Colonic mucosa (tissue), 4 donors: ENCODE results near the gene BAHD1. TPM values are rescaled to one million over a fixed set of nuclear protein-coding genes. Genes with fewer than 3 reads are reported as not detected.

Source experiments
- DNase-seq: peaks from one replicate; pipeline ENCODE4 v3.0.0-alpha.2; 2020
- H3K27ac ChIP-seq: fragments of 200-600 bp; one replicate; pipeline ENCODE4 v1.8.0; 2021
- H3K27me3 ChIP-seq: fragments of 200-600 bp; one replicate; pipeline ENCODE4 v1.8.0; 2021
- H3K36me3 ChIP-seq: fragments of 200-600 bp; one replicate; pipeline ENCODE4 v1.8.0; 2021
- H3K4me1 ChIP-seq: fragments of 200-600 bp; one replicate; pipeline ENCODE4 v1.8.0; 2021; ENCODE audit warnings: mild to moderate bottlenecking
- H3K4me3 ChIP-seq: fragments of 200-600 bp; one replicate; pipeline ENCODE4 v1.8.0; 2021
- H3K9ac ChIP-seq, 2 donors: one replicate each; pipeline ENCODE4 v1.7.0; 2013; ENCODE audit warnings: control low read depth in 2 of 2, low read depth in 2 of 2, low read length in 2 of 2
- H3K9me3 ChIP-seq: fragments of 200-600 bp; one replicate; pipeline ENCODE4 v1.8.0; 2021
- intact Hi-C: fragments of 100-400 bp; cut with DNase I; formaldehyde crosslinking; loops from one replicate; pipeline ENCODE4 v1.14.1; 2022
- total RNA-seq, 2 donors: library from RNA; stranded (reverse); fragmentation: NEBNext Ultra II Directional in 1 of 2; extraction: Animal tissue kit (Norgen Biotek cat#: 25700) in 1 of 2; gene quantifications; one replicate each; pipeline ENCODE4 v1.2.1, GENCODE V29; 2021
- TF ChIP-seq, protein P1 (sequence below): fragments of 200-600 bp; IDR thresholded peaks from one replicate; pipeline ENCODE4 v1.8.0; 2022; ENCODE audit warnings: antibody characterized with exemption, mild to moderate bottlenecking
- donor health status: healthy.
- donor health status: DM: no; HTN: no; CAD: no.
- donor health status: DM: no; HTN: no; CAD: no.

Gene BAHD1
- 10 to 100 TPM; 25.3 to 26.3 TPM for total RNA-seq

DNA sequence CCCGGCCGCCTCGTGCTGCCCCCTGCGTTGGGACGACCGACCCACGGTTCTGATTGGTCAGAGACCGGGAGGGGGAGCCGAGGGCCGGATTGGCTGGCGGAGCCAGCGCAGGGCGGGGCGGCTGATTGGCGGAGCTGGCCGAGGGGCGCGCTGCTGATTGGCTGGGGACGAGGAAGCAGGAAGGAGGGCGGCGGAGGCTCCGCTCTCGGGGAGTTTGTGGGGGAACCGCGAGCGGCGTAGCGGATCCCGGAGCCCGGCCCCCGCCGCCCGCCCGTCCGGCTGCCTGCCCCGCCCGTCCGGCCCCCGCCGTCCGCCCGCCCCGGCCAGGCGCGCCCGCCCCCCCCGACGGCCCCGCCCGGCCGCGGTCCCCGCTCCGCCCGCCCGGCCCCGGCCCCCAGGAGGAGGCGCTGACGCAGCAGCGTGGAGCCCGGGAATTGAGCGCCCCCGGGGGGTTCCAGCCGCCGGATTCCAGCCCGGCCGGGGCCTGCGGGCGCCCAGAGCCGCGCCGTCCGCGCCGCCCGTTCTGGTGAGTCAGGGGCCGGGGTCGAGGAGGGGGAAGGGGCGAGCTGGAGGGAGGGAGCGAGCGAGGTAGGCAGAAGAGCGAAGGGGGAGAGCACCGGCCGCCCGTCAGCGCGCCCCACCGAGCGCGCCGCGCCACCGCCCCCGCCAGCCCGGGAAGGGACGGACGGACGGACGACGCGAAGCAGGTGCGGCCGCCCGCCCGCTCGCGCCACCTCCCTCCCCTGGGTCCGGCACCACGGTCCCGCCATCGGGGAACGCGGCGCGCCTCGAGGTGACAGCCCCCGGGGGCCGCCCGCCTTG, at the start of gene BAHD1:
Gene BAHD1 (plus strand): TSS at position 211 of the 822 bp plus-strand sequence. CDS start 17,512 bp downstream, outside the sequence.
- no peaks in the 10 kb centered on the region for H3K27me3 ChIP-seq
- TF ChIP-seq, protein P1, sequence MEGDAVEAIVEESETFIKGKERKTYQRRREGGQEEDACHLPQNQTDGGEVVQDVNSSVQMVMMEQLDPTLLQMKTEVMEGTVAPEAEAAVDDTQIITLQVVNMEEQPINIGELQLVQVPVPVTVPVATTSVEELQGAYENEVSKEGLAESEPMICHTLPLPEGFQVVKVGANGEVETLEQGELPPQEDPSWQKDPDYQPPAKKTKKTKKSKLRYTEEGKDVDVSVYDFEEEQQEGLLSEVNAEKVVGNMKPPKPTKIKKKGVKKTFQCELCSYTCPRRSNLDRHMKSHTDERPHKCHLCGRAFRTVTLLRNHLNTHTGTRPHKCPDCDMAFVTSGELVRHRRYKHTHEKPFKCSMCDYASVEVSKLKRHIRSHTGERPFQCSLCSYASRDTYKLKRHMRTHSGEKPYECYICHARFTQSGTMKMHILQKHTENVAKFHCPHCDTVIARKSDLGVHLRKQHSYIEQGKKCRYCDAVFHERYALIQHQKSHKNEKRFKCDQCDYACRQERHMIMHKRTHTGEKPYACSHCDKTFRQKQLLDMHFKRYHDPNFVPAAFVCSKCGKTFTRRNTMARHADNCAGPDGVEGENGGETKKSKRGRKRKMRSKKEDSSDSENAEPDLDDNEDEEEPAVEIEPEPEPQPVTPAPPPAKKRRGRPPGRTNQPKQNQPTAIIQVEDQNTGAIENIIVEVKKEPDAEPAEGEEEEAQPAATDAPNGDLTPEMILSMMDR: no peak
- no peaks in the 10 kb centered on the region for H3K9me3 ChIP-seq
- H3K4me1 ChIP-seq: peaks cover 13% of the 10 kb centered on the region
- H3K36me3 ChIP-seq: no peaks in the 10 kb centered on the region
- DNase-seq: peak; percentile 98
- peak within 1 kb of the TSS; percentile 81 to 86 for H3K9ac ChIP-seq
- H3K27ac ChIP-seq: peak within 1 kb of the TSS; percentile 53
- H3K4me3 ChIP-seq: peak within 1 kb of the TSS; percentile 79
- intact Hi-C loops: no loop called here

DNA sequence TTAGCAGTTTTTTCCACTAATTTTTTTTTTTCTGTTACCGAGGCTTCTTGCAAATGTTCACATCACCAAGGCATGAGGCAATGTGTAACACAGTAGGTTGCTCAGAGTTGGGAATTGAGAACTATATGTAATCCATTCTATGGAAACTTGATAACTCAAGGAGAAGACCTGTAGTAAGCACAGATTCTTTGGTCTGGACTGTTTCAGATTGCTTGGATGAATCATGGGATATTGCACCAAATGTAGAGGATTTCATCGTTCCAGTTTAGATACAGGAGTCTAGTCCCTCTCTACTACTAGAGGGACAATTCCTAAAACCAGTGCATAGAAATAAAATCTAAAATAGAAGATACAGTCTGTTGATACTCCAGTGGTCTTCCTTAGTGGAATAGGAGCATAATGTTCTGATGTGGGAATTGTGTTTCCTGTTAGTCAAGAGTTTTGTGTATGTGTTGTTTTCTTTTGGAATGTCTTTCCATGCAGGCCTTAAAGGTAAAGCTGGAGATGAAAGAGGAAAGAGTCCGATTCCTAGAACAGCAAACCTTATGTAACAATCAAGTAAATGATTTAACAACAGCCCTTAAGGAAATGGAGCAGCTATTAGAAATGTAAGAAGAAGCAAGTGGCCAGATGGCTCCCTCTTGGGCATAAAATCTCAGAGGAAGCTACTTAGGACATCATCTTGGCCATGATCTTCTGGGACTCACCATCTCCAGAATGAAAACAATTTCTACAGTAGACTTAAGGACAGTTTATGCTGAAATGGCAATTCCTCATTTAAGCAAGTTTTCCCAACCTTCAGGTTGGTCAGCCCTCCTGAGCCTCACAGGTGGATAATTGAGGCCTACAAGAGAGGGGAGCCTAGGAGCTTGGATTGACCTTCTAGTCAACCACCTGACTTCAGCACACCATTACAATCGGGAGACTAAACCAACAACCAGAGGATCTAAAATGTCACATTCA, 47.5 kb upstream of the BAHD1 start:
- Histone ChIP-seq H3K27ac (no peak overlapping the region), H3K9ac (no peak overlapping the region)
- no peak for DNase-seq

DNA sequence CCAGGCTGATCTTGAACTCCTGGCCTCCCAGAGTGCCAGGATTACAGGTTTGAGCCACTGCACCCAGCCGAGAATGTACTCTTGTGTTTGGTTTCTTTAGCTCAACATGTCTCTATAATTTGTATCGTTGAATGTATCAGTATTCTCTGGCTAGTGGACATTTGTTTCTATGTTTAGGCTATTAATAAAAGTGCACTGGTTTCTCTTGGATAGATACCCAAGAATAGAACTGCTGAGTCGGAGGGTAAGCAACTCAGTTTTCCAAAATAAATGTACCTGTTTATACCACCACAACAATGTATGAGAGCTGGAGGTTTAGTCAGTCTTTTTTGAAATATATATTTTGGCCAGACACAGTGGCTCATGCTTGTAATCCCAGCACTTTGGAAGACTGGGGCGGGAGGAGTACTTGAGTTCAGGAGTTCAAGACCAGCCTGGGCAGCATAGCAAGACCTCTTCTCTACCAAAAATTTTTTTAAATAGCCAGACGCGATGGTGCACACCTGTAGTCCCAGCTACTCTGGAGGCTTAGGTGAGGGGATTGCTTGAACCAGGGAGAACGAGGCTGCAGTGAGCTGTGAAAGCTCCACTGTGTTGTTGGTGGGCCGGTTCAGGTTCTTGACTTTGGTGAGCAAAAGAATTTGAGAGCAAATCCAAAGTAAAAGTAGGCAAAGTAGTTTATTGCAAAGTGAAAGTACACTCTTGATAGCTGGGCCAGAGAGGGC, 42.9 kb upstream of the BAHD1 start:
- Histone ChIP-seq H3K9me3 (no peaks in the 10 kb centered on the region), H3K27ac (no peak overlapping the region), H3K4me1 (no peaks in the 10 kb centered on the region), H3K27me3 (no peaks in the 10 kb centered on the region), H3K36me3 (no peaks in the 10 kb centered on the region), H3K9ac (no peak overlapping the region), H3K4me3 (no peak overlapping the region)
- DNase-seq: no peak
- TF ChIP-seq, protein P1: no peak
- intact Hi-C loops: no loop called here

More for the DNA sequence above, 47.5 kb upstream of the BAHD1 start:
- intact Hi-C loops: no loop called here
- H3K36me3 ChIP-seq: no peaks in the 10 kb centered on the region
- no peaks in the 10 kb centered on the region for H3K27me3 ChIP-seq
- H3K4me3 ChIP-seq: no peak overlapping the region
- no peaks in the 10 kb centered on the region for H3K9me3 ChIP-seq
- TF ChIP-seq, protein P1: no peak
- no peaks in the 10 kb centered on the region for H3K4me1 ChIP-seq

DNA sequence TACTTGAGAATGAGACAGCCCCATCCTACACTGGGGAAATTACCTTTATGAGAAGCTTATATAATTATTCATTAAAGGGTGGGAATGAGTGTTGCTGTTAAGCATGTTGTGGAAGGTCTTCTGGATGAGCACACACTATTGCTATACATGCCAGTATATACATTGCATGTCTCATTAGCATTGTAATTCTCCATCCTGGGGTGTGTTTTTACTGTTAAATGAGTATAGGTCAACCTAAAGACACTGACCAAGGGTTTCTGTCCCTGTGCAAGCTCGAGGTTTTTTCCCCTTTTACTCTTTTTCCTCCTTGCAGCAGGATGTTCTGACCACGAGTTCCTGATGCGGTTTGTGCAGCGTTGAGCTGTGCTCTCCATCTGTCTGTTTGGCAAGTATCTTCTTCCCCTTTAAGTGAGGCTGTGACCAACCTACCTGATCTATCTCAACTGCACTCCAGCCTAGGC, 42.3 kb upstream of the BAHD1 start:
- Histone ChIP-seq H3K27me3 (no peaks in the 10 kb centered on the region), H3K9ac (no peak overlapping the region), H3K4me1 (no peaks in the 10 kb centered on the region), H3K27ac (no peak overlapping the region), H3K36me3 (no peaks in the 10 kb centered on the region), H3K4me3 (no peak overlapping the region), H3K9me3 (no peaks in the 10 kb centered on the region)
- TF ChIP-seq, protein P1: no peak
- intact Hi-C loops: no loop called here
- no peak for DNase-seq

DNA sequence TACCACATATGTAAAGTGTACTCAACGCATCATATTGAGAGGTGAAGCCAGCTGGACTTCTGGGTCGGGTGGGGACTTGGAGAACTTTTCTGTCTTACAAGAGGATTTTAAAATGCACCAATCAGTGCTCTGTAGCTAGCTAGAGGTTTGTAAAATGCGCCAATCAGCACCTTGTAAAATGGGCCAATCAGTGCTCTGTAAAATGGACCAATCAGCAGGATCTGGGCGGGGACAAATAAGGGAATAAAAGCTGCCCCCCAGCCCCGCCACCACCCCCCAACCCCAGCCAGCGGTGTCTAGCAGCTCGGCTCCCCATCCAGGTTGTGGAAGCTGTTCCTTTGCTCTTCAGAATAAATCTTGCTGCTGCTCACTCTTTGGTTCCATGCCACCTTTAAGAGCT, 41.4 kb upstream of the BAHD1 start:
- H3K9me3 ChIP-seq: no peaks in the 10 kb centered on the region
- no peaks in the 10 kb centered on the region for H3K27me3 ChIP-seq
- intact Hi-C loops: no loop called here
- H3K27ac ChIP-seq: no peak overlapping the region
- H3K9ac ChIP-seq: no peak overlapping the region
- no peaks in the 10 kb centered on the region for H3K36me3 ChIP-seq
- H3K4me1 ChIP-seq: no peaks in the 10 kb centered on the region
- no peak for DNase-seq
- H3K4me3 ChIP-seq: no peak overlapping the region
- TF ChIP-seq, protein P1: no peak
